GM18519 (cell line): ENCODE results near the gene CASTOR1.

ENCODE experiments used
- ATAC-seq: cut with Tn5 transposase; IDR thresholded peaks from one replicate; pipeline ENCODE4 v1.9.1; 2021; ENCODE audit warnings: mild to moderate bottlenecking, moderate library complexity; ENCODE audit not compliant: unreplicated experiment, low FRiP score

Gene CASTOR1

GRCh38 chr22:30320021-30320556, 30.8 kb upstream of the CASTOR1 start:
- no peak for ATAC-seq

GRCh38 chr22:30318799-30319419, 29.6 kb upstream of the CASTOR1 start:
- no peak for ATAC-seq

DNA sequence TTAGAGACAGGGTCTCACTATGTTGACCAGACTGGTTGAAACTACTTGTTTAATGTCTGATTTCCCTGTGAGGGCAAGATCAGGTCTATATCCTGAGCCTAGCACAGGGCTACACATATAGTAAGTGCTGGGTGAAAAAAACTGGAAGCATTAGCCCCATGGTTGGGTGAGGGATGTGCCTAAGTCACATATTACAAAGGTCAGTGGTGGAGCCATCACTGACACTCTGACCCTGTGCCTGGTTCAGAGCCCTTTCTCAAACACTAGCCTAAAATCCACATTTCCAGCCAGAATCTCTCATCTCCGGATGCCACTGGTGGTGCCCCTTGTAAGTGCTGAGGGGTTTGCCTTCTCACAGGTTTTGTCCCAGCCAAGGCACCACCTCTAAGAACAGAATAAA, 28.5 kb upstream of the CASTOR1 start:
- ATAC-seq = no peak

- no peak for ATAC-seq
Measured at GRCh38 chr22:30315962-30316576, 26.8 kb upstream of the CASTOR1 start.

- ATAC-seq = no peak
Measured at GRCh38 chr22:30314915-30315314, 25.6 kb upstream of the CASTOR1 start.

- ATAC-seq = no peak
Measured at GRCh38 chr22:30313527-30314363, 24.4 kb upstream of the CASTOR1 start.

- ATAC-seq = no peak
Measured at GRCh38 chr22:30312053-30312452, 22.7 kb upstream of the CASTOR1 start.

DNA sequence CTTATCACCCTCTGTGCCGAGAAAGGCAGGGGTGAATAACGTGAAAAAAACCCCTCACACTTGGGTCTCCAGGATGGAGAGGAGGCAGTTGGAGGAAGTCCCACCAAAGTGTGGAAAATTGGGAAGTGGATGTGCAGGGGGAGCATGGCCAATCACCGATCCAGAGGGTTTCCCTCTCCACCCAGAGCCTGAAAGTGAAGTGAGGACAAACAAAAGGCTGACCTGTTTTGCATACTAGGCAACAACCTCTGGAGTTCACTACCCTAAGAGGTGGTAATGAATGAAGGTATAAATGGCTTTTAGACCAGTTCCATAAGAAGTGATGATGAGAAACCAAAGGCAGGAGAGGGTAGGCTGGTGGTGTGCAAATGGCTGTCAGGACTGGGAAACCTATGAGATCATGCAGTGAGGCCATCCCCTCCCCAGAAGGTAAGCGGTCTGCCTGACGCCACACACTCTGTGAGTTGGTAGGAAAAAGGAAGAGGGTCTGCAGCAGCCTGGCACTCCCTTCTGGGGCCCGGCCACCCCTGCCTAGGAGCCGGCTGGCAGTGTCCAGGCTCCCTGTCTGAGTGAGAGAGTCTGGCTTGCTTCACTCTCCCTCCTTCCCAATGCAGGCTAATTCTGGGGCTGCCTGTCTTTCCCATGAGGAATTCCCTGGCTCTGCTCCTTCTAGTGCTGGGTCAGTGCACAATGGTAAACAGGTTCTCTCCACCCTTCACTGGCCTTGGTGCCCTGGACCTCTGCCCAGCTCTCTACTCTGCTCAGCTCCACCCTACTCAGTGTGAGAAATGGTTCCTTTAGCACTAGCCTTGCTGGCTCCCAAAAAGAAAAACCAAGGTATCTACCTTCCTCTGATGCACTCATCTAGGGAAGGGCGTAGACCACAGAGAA, 21.8 kb upstream of the CASTOR1 start:
- no peak for ATAC-seq

DNA sequence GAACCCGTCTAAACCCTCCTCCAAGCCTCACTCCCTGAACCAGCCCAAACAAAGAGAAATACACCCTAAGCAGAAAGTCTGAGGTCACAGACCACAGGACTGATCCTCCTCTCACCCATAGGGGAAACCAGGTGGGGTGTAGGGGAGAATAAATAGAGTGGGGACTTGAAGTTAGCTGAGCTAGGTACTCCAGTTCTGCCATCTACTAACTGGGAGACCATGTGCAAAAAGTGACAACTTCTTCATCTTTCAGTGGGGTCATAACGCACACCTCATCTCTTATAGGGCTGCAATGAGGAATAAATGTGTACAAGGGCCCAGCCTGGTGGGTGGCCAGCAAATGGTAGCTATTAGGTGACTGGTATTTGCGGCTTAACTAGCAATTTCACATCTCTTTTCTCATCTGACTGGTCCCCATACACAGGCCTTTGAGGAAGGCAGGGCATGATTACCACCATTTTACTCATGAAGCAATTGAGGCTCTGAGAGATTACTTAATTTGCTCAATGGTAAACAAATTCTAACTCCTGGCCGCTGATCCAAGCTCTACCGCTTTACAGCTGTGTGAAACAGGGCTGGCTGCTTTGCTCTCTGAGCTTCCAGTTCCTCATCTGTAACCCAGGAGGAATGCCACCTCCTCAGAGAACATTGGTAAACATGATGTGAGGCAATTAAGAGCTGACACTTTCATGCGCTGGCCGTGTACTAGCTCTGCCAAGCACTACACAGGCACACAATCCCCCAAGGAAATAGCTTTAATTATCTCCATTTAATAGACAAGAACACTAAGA, 20.8 kb upstream of the CASTOR1 start:
- no peak for ATAC-seq

DNA sequence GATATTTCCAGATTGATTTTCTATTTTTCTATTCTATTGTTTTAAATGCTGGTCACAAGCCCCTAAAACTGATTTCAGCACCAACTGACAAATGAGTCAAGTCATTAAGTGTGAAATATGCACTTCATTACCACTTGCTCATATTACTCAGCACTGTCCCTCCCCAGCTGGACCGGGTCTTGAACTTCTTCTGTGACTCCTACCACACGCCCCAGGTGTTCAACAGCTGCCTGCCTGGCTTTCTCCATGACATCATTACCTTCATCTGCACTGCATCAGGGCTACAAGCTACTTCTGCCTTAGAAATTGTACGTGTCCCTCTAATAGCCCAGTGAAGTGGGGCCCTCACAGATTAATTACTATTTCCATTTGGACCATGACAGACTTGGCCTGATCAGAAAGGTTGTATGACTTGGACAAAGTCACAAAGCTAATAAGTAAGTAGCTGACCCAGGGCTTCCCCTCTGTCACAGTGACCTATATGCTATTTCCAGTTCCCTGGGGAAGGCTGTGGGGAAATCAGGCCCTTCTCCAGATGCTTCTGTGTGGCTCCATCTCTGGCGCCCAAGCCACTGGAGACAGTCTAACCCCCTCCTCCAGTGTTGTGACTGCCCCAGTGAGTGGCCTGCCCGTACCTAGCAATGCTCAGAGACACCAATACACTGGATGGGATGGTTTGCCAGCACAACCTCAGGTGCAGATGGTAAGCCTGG, 19.4 kb upstream of the CASTOR1 start:
- no peak for ATAC-seq

DNA sequence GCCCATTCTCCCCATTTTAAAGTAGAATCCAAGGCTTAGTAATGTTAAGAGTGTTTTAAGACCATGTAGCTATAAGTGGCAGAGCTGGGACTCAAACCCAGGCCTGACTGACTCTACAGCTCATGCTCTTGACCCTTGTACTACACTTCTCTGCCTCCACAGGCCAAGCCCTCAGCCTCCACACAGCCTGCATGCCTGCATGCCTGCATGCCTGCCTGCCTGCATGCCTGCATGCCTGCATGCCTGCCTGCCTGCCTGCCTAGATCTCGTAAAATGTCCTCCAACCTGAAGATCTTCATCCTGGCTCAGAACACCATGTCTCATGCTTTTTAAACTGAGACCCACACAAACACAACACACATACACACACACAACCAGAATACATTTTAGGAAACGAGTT, 18.8 kb upstream of the CASTOR1 start:
- ATAC-seq = no peak

DNA sequence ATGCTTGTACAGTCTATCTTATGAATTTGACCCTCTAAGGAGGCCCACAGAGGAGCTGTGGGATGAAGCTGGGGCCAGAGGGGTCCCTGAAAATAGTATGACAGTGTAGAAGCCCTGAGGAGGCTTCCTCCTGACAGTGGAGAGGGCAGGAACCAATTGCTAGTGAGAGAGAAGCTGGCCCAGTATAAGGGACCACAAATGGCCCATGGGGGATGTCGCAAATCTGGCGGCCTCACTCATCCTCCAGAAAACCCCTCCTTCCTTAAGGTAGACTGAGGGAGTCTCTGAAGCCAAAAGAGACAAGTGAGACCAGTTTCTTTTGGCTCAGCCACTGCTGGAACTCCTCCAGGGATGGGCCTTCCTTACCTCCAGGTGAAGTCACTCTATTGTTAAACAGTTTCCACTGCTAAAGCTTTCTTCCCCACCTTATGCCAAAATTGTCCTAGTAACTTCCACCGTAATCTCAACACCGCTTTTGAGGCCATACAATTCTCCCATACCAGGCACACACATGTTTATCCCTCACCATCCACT, 17.8 kb upstream of the CASTOR1 start:
- no peak for ATAC-seq

- ATAC-seq = no peak
Measured at GRCh38 chr22:30306627-30307011, 17.3 kb upstream of the CASTOR1 start.

GRCh38 chr22:30305906-30306626, 16.8 kb upstream of the CASTOR1 start:
- no peak for ATAC-seq

DNA sequence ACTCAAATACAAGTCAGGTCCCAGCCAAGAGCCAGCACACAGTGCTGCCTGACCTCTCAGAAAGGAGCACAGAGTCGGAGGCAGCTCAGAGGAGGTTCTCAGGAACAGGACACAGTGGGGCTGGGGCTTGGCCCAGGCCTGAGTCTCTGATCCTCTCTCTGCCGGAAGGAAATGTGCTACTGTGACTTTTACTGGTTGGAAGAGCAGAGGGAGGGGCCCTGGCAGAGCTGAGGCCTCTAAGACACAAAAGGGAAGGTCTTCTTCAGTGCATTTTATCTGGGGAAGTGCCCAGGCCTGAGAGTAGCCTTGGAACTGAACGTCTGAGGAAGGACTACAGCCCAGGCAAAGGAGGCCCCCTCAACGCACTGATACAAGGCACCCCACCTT, 16.2 kb upstream of the CASTOR1 start:
- ATAC-seq = no peak

- no peak for ATAC-seq
Measured at GRCh38 chr22:30304495-30305244, 15.4 kb upstream of the CASTOR1 start.

- no peak for ATAC-seq
Measured at GRCh38 chr22:30302810-30303138, 13.5 kb upstream of the CASTOR1 start.
